ENCODE data around the gene FICD.

GRCh38 chr12:108478611-108479206, 36.4 kb upstream of the FICD start:
- no peak for TF ChIP-seq CTCF (IDR thresholded peaks at IDR 0.05)
- no peak for TF ChIP-seq POLR2A (IDR thresholded peaks at IDR 0.05)
- no peak for TF ChIP-seq POLR2AphosphoS5 (IDR thresholded peaks at IDR 0.05)
- TF ChIP-seq EP300 (IDR thresholded peaks at IDR 0.05), result no peak
